ENCODE data around the gene SLC9A9.

SLC9A9 gene

GRCh38 chr3:143241481-143241951, 606.8 kb downstream of the SLC9A9 start:
- Histone ChIP-seq H3K4me3 (ENCODE audit: insufficient read depth, low read depth, low read length, poor library complexity, severe bottlenecking) (no peak overlapping the region), H3K9me3 (ENCODE audit: control insufficient read depth, low read length) (no peaks in the 10 kb centered on the region), H3K4me1 (ENCODE audit: control insufficient read depth, insufficient read depth, low read length, poor library complexity, severe bottlenecking) (no peaks in the 10 kb centered on the region), H3K27me3 (replicated peaks; ENCODE audit: control insufficient read depth, insufficient read depth, low read length, poor library complexity, severe bottlenecking) (no peaks in the 10 kb centered on the region), H3K27ac (ENCODE audit: insufficient read depth, low read length, poor library complexity, severe bottlenecking) (no peak overlapping the region), H3K36me3 (ENCODE audit: control insufficient read depth, insufficient read depth, low read length) (no peaks in the 10 kb centered on the region)
- no peak for DNase-seq

DNA sequence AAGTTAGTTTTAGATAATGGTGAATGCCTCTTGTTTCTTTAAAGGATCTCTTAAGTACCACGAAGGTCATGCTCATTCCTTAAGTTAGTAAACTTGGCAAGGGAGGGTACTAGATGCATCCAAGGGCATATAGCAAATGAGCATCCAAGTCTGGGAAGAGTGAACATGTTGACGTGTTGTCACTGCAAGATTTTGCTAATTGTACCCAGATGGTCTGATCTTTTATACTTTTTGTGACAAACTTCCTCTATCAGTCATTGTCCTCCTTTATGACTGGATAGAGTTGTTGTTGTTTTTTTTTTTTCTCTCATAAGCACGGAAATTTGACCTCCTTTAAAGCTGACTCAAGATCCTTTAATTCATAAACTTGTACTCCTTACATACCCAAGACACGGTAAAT, 607.4 kb downstream of the SLC9A9 start:
- Histone ChIP-seq H3K9me3 (ENCODE audit: control insufficient read depth, low read length) (no peaks in the 10 kb centered on the region), H3K4me3 (ENCODE audit: insufficient read depth, low read depth, low read length, poor library complexity, severe bottlenecking) (no peak overlapping the region), H3K27me3 (replicated peaks; ENCODE audit: control insufficient read depth, insufficient read depth, low read length, poor library complexity, severe bottlenecking) (no peaks in the 10 kb centered on the region), H3K36me3 (ENCODE audit: control insufficient read depth, insufficient read depth, low read length) (no peaks in the 10 kb centered on the region), H3K4me1 (ENCODE audit: control insufficient read depth, insufficient read depth, low read length, poor library complexity, severe bottlenecking) (no peaks in the 10 kb centered on the region), H3K27ac (ENCODE audit: insufficient read depth, low read length, poor library complexity, severe bottlenecking) (no peak overlapping the region)
- no peak for DNase-seq

- Histone ChIP-seq H3K9me3 (ENCODE audit: control insufficient read depth, low read length) (no peaks in the 10 kb centered on the region), H3K27ac (ENCODE audit: insufficient read depth, low read length, poor library complexity, severe bottlenecking) (no peak overlapping the region), H3K27me3 (replicated peaks; ENCODE audit: control insufficient read depth, insufficient read depth, low read length, poor library complexity, severe bottlenecking) (no peaks in the 10 kb centered on the region), H3K36me3 (ENCODE audit: control insufficient read depth, insufficient read depth, low read length) (no peaks in the 10 kb centered on the region), H3K4me1 (ENCODE audit: control insufficient read depth, insufficient read depth, low read length, poor library complexity, severe bottlenecking) (no peaks in the 10 kb centered on the region), H3K4me3 (ENCODE audit: insufficient read depth, low read depth, low read length, poor library complexity, severe bottlenecking) (no peak overlapping the region)
- DNase-seq = no peak
These were observed 609.2 kb downstream of the SLC9A9 start for GRCh38 chr3:143239031-143239430.

DNA sequence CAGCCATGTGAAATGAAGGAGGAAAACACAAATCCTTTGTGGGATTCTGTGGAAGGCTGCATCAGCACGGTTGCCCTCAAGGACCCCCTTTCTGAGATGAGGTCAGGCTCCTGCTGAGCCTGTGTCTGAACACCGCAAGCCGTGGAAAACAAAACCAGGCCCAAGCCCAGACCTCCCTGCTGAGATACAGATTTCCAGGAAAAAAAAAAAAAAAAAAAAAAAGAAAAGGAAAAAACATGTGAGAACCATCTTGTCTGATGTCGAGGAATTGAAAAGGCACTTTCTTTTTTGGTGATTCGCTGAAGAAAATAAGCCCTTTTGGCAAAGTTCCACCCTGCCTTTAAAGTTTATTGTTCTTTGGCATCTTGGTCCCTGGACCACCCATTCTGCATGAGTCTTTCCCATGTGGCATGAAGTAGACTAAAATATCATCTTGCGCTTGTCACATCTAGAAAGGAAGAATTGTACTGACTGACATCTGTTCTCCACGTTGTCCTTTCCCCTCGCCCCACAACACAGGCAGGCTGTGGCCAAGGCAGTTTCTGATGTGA, 611.1 kb downstream of the SLC9A9 start:
- no peak for DNase-seq
- Histone ChIP-seq H3K27me3 (replicated peaks; ENCODE audit: control insufficient read depth, insufficient read depth, low read length, poor library complexity, severe bottlenecking) (no peaks in the 10 kb centered on the region), H3K36me3 (ENCODE audit: control insufficient read depth, insufficient read depth, low read length) (no peaks in the 10 kb centered on the region), H3K4me1 (ENCODE audit: control insufficient read depth, insufficient read depth, low read length, poor library complexity, severe bottlenecking) (no peaks in the 10 kb centered on the region), H3K9me3 (ENCODE audit: control insufficient read depth, low read length) (no peaks in the 10 kb centered on the region), H3K4me3 (ENCODE audit: insufficient read depth, low read depth, low read length, poor library complexity, severe bottlenecking) (no peak overlapping the region), H3K27ac (ENCODE audit: insufficient read depth, low read length, poor library complexity, severe bottlenecking) (no peak overlapping the region)

- no peak for DNase-seq
- H3K27me3 ChIP-seq (replicated peaks; ENCODE audit: control insufficient read depth, insufficient read depth, low read length, poor library complexity, severe bottlenecking) = no peaks in the 10 kb centered on the region
- H3K4me1 ChIP-seq (ENCODE audit: control insufficient read depth, insufficient read depth, low read length, poor library complexity, severe bottlenecking) = no peaks in the 10 kb centered on the region
- no peaks in the 10 kb centered on the region for H3K36me3 ChIP-seq (ENCODE audit: control insufficient read depth, insufficient read depth, low read length)
- no peak overlapping the region for H3K27ac ChIP-seq (ENCODE audit: insufficient read depth, low read length, poor library complexity, severe bottlenecking)
- no peak overlapping the region for H3K4me3 ChIP-seq (ENCODE audit: insufficient read depth, low read depth, low read length, poor library complexity, severe bottlenecking)
- no peaks in the 10 kb centered on the region for H3K9me3 ChIP-seq (ENCODE audit: control insufficient read depth, low read length)
These were observed 611.9 kb downstream of the SLC9A9 start for GRCh38 chr3:143236226-143236964.

DNA sequence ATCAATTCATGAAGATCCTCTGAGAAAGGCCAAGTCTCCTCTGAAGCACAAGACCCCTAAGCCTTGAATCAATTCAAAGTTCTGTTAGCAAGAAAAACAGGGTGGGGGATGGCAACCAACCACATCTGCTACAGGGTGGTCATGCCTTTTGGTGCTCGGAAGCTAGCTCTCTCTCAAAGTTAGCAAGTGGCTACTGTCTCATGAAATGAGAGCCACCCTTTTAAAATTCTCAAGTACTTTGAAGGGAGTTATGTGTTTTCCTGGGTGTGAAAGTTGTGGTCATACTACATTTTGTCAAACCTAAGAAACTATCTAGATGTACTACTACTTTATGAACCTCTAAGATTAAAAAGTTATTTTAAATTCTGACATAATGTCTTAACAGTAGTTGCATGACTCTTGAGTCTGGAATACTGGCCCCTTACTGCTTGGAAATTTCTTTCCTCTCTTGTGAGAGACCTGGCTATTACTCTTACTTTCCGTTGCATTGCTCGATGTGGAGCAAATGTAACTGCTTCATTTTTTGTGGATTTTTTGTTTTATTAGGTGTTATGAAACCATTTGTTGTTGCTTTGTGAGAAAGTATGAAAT, 612.6 kb downstream of the SLC9A9 start:
- DNase-seq = no peak
- H3K27me3 ChIP-seq (replicated peaks; ENCODE audit: control insufficient read depth, insufficient read depth, low read length, poor library complexity, severe bottlenecking) = no peaks in the 10 kb centered on the region
- no peak overlapping the region for H3K4me3 ChIP-seq (ENCODE audit: insufficient read depth, low read depth, low read length, poor library complexity, severe bottlenecking)
- no peak overlapping the region for H3K27ac ChIP-seq (ENCODE audit: insufficient read depth, low read length, poor library complexity, severe bottlenecking)
- H3K36me3 ChIP-seq (ENCODE audit: control insufficient read depth, insufficient read depth, low read length) = no peaks in the 10 kb centered on the region
- H3K9me3 ChIP-seq (ENCODE audit: control insufficient read depth, low read length) = no peaks in the 10 kb centered on the region
- no peaks in the 10 kb centered on the region for H3K4me1 ChIP-seq (ENCODE audit: control insufficient read depth, insufficient read depth, low read length, poor library complexity, severe bottlenecking)

DNA sequence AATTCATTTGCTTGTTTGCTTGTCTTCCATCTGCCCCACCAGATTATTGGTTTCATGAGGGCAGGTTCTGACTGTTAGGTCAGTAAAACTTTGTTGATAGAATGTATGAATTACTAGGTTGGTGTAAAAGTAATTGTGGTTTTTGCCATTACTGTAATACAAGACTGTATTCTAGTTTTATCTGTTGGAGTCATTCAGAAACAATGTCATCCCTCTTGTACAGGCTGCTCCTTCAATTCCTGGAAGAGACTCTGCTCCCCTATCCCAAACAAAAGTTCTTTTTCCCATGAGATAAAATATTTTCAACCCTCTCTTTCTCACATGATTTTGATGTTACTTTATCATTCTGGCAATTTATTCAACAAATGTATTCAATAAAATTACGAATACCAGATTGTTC, 613.7 kb downstream of the SLC9A9 start:
- no peak for DNase-seq
- H3K4me3 ChIP-seq (ENCODE audit: insufficient read depth, low read depth, low read length, poor library complexity, severe bottlenecking) = no peak overlapping the region
- H3K36me3 ChIP-seq (ENCODE audit: control insufficient read depth, insufficient read depth, low read length) = no peaks in the 10 kb centered on the region
- no peaks in the 10 kb centered on the region for H3K27me3 ChIP-seq (replicated peaks; ENCODE audit: control insufficient read depth, insufficient read depth, low read length, poor library complexity, severe bottlenecking)
- H3K27ac ChIP-seq (ENCODE audit: insufficient read depth, low read length, poor library complexity, severe bottlenecking) = no peak overlapping the region
- no peaks in the 10 kb centered on the region for H3K4me1 ChIP-seq (ENCODE audit: control insufficient read depth, insufficient read depth, low read length, poor library complexity, severe bottlenecking)
- no peaks in the 10 kb centered on the region for H3K9me3 ChIP-seq (ENCODE audit: control insufficient read depth, low read length)

- Histone ChIP-seq H3K27me3 (replicated peaks; ENCODE audit: control insufficient read depth, insufficient read depth, low read length, poor library complexity, severe bottlenecking) (no peaks in the 10 kb centered on the region), H3K36me3 (ENCODE audit: control insufficient read depth, insufficient read depth, low read length) (no peaks in the 10 kb centered on the region), H3K9me3 (ENCODE audit: control insufficient read depth, low read length) (no peaks in the 10 kb centered on the region), H3K27ac (ENCODE audit: insufficient read depth, low read length, poor library complexity, severe bottlenecking) (no peak overlapping the region), H3K4me1 (ENCODE audit: control insufficient read depth, insufficient read depth, low read length, poor library complexity, severe bottlenecking) (no peaks in the 10 kb centered on the region), H3K4me3 (ENCODE audit: insufficient read depth, low read depth, low read length, poor library complexity, severe bottlenecking) (no peak overlapping the region)
- DNase-seq = no peak
These were observed 615.3 kb downstream of the SLC9A9 start for GRCh38 chr3:143232981-143233380.

GRCh38 chr3:143228405-143228804, 619.9 kb downstream of the SLC9A9 start:
- no peak overlapping the region for H3K4me3 ChIP-seq (ENCODE audit: insufficient read depth, low read depth, low read length, poor library complexity, severe bottlenecking)
- H3K27ac ChIP-seq (ENCODE audit: insufficient read depth, low read length, poor library complexity, severe bottlenecking) = no peak overlapping the region
- H3K27me3 ChIP-seq (replicated peaks; ENCODE audit: control insufficient read depth, insufficient read depth, low read length, poor library complexity, severe bottlenecking) = no peaks in the 10 kb centered on the region
- no peak for DNase-seq
- H3K36me3 ChIP-seq (ENCODE audit: control insufficient read depth, insufficient read depth, low read length) = no peaks in the 10 kb centered on the region
- H3K4me1 ChIP-seq (ENCODE audit: control insufficient read depth, insufficient read depth, low read length, poor library complexity, severe bottlenecking) = no peaks in the 10 kb centered on the region
- H3K9me3 ChIP-seq (ENCODE audit: control insufficient read depth, low read length) = no peaks in the 10 kb centered on the region

GRCh38 chr3:143226678-143227291, 621.5 kb downstream of the SLC9A9 start:
- no peak for DNase-seq
- H3K9me3 ChIP-seq (ENCODE audit: control insufficient read depth, low read length) = no peaks in the 10 kb centered on the region
- no peak overlapping the region for H3K4me3 ChIP-seq (ENCODE audit: insufficient read depth, low read depth, low read length, poor library complexity, severe bottlenecking)

More at GRCh38 chr3:143226678-143227291, 621.5 kb downstream of the SLC9A9 start:
- Histone ChIP-seq H3K27me3 (replicated peaks; ENCODE audit: control insufficient read depth, insufficient read depth, low read length, poor library complexity, severe bottlenecking) (no peaks in the 10 kb centered on the region), H3K4me1 (ENCODE audit: control insufficient read depth, insufficient read depth, low read length, poor library complexity, severe bottlenecking) (no peaks in the 10 kb centered on the region), H3K27ac (ENCODE audit: insufficient read depth, low read length, poor library complexity, severe bottlenecking) (no peak overlapping the region), H3K36me3 (ENCODE audit: control insufficient read depth, insufficient read depth, low read length) (no peaks in the 10 kb centered on the region)

All from effector memory CD4-positive, alpha-beta T cell (primary cell).